Vagina (tissue), 2 donors: ENCODE results near the gene ZC3H4. TPM values are rescaled to one million over a fixed set of nuclear protein-coding genes. Genes with fewer than 3 reads are reported as not detected.

ENCODE experiments used
- DNase-seq, 2 donors: peaks; one replicate each; pipeline ENCODE4 v3.0.0-alpha.2; 2017; ENCODE audit errors: extremely low spot score in 2 of 2
- H3K27ac ChIP-seq: fragments of 200-600 bp; sonication (generic); one replicate; pipeline ENCODE4 v1.5.1; 2019
- H3K27me3 ChIP-seq: fragments of 200-600 bp; sonication (generic); one replicate; pipeline ENCODE4 v1.5.1; 2019
- H3K36me3 ChIP-seq, 2 donors: fragments of 200-600 bp; sonication (generic); one replicate each; pipeline ENCODE4 v1.5.1; 2017 to 2019
- H3K4me1 ChIP-seq: fragments of 200-600 bp; sonication (generic); one replicate; pipeline ENCODE4 v1.5.1; 2019
- H3K4me3 ChIP-seq, 2 donors: fragments of 200-600 bp; sonication (generic); 1 replicate in 1 of 2; 2 replicates in 1 of 2; pipeline ENCODE4 v1.5.1; 2016 to 2019
- H3K9me3 ChIP-seq: fragments of 200-600 bp; sonication (generic); one replicate; pipeline ENCODE4 v1.5.1; 2019
- CTCF ChIP-seq, 3 experiments: fragments of 450-650 bp in 2 of 3; fragments of 200-600 bp in 1 of 3; sonication (generic) in 1 of 3; IDR thresholded peaks; one replicate each; pipeline ENCODE4 v1.5.1; 2017 to 2019; ENCODE audit warnings: antibody characterized with exemption in 3 of 3, mild to moderate bottlenecking in 2 of 3, moderate library complexity in 2 of 3
- POLR2A ChIP-seq, 2 donors: fragments of 450-650 bp; IDR thresholded peaks; one replicate each; pipeline ENCODE4 v1.6.1; 2017; ENCODE audit warnings: antibody characterized with exemption in 2 of 2, mild to moderate bottlenecking in 2 of 2, moderate library complexity in 2 of 2
- POLR2AphosphoS5 ChIP-seq, 2 donors: sonication (generic); formaldehyde crosslinking; IDR thresholded peaks; one replicate each; pipeline ENCODE4 v1.9.0; 2017; ENCODE audit warnings: antibody characterized with exemption in 2 of 2, mild to moderate bottlenecking in 2 of 2, low read depth in 1 of 2; ENCODE audit not compliant: insufficient read depth in 1 of 2
- intact Hi-C: fragments of 100-400 bp; cut with DNase I; formaldehyde crosslinking; loops from one replicate; pipeline ENCODE4 v1.15.1; 2023
- total RNA-seq: library from RNA; depleted of rRNA; stranded (reverse); fragments of >200 nt; gene quantifications from one replicate; pipeline ENCODE4 v1.2.3, GENCODE V29; 2016

ZC3H4 gene
- total RNA-seq, 1 donor from 2014 or later = 21.9 TPM

DNA sequence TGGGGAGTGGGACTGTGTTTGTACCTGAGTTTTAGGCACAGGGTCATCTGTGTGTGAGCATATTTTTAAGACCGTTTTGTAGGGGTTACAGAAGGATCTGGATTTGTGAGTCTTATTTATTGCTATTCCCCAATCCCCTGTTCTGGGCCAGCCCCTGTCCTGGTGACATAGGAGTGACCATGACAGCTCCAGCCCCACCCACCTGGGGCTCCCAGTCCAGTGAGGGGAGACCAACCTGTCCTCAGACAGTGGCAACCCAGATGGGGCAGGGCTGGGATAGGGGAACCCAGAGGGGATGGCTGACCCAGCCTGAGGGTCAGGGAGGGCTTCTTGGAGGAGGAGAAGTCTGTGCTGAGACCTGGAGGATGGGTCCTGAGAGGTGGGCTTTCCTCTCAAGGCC is 75.8 kb downstream of the ZC3H4 start:
- Histone ChIP-seq H3K27me3 (no peaks in the 10 kb centered on the region), H3K36me3 (no peaks in the 10 kb centered on the region), H3K9me3 (no peaks in the 10 kb centered on the region), H3K4me3 (no peak overlapping the region), H3K27ac (no peak overlapping the region), H3K4me1 (peaks cover 17% of the 10 kb centered on the region)
- DNase-seq = no peak
- intact Hi-C loops = no loop called here
- TF ChIP-seq CTCF (IDR thresholded peaks at IDR 0.05) (no peak), POLR2AphosphoS5 (IDR thresholded peaks at IDR 0.05; ENCODE audit: insufficient read depth in 1 of 2, low read depth in 1 of 2) (no peak)

GRCh38 chr19:47036097-47036651 is 77.4 kb downstream of the ZC3H4 start:
- intact Hi-C loops = no loop called here
- peak overlapping the region; percentile 67 for H3K27ac ChIP-seq
- H3K27me3 ChIP-seq = no peaks in the 10 kb centered on the region
- peak overlapping the region; percentile 44 to 56 for H3K4me3 ChIP-seq
- H3K9me3 ChIP-seq = no peaks in the 10 kb centered on the region
- H3K36me3 ChIP-seq = no peaks in the 10 kb centered on the region
- TF ChIP-seq POLR2A (IDR thresholded peaks at IDR 0.05) (no peak), CTCF (IDR thresholded peaks at IDR 0.05) (peak in 1 of 3 experiments; percentile 5), POLR2AphosphoS5 (IDR thresholded peaks at IDR 0.05; ENCODE audit: insufficient read depth in 1 of 2, low read depth in 1 of 2) (peak in 1 of 2 donors; percentile 10)
- peaks cover 17% of the 10 kb centered on the region for H3K4me1 ChIP-seq
- DNase-seq = no peak

- Histone ChIP-seq H3K4me1 (peaks cover 17% of the 10 kb centered on the region), H3K27ac (peak overlapping the region; percentile 67), H3K4me3 (peak overlapping the region; percentile 44 to 56), H3K9me3 (no peaks in the 10 kb centered on the region), H3K27me3 (no peaks in the 10 kb centered on the region), H3K36me3 (no peaks in the 10 kb centered on the region)
- intact Hi-C loops = no loop called here
- TF ChIP-seq POLR2A (IDR thresholded peaks at IDR 0.05) (no peak), CTCF (IDR thresholded peaks at IDR 0.05) (peak; percentile 93 to 96 (median 93)), POLR2AphosphoS5 (IDR thresholded peaks at IDR 0.05; ENCODE audit: insufficient read depth in 1 of 2, low read depth in 1 of 2) (peak; percentile 70 to 76)
- no peak for DNase-seq
Observed at GRCh38 chr19:47035127-47036096, 78.2 kb downstream of the ZC3H4 start.

DNA sequence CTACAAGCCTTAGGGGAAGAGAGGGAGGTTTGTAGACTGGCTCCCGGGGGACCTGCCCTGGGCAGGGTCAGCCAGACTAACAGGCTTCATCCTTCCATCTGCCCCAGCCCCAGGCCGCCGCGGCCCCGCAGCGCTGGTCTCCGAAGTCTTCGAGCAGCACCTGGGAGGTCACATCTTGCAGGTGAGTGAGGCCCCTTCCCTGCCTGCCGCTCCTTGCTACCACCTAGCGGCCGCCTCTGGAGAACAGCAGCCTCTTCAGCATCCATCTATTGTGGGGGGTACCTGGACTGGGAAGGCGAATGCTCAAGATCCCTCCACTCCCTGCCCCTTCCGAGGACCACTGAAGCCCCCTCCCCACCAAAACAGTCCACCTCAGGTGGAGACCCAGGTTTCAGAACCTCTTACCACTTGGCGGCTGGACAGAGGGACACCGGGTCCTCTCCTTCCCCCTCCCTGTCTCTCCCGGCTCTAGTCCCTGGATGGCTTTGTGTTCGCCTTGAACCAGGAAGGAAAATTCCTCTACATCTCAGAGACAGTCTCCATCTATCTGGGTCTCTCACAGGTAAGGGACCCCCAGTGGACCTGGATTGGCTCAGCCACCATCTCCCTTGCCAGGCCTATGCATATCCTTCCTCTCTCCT is 81.3 kb downstream of the ZC3H4 start:
- no peak for DNase-seq
- intact Hi-C loops = loop anchor here (5.0 kb wide), 1 partner anchor 1840 kb away; the partner anchor contains the start of gene PPP1R15A
- H3K4me3 ChIP-seq = no peak overlapping the region
- no peaks in the 10 kb centered on the region for H3K36me3 ChIP-seq
- peaks cover 17% of the 10 kb centered on the region for H3K4me1 ChIP-seq
- no peak overlapping the region for H3K27ac ChIP-seq
- no peak for TF ChIP-seq POLR2A (IDR thresholded peaks at IDR 0.05)
- no peak for TF ChIP-seq POLR2AphosphoS5 (IDR thresholded peaks at IDR 0.05; ENCODE audit: insufficient read depth in 1 of 2, low read depth in 1 of 2)
- peak; percentile 37 to 64 (median 60) for TF ChIP-seq CTCF (IDR thresholded peaks at IDR 0.05)
- no peaks in the 10 kb centered on the region for H3K9me3 ChIP-seq
- H3K27me3 ChIP-seq = no peaks in the 10 kb centered on the region
